Left renal cortex interstitium (tissue), 4 donors: ENCODE data around the gene TMPRSS4. TPM values are rescaled to one million over a fixed set of nuclear protein-coding genes. Genes with fewer than 3 reads are reported as not detected.

ENCODE experiments used
- DNase-seq, 4 donors: peaks; one replicate each; pipeline ENCODE4 v3.0.0-alpha.2; 2013; ENCODE audit warnings: low read depth in 4 of 4, low spot score in 2 of 4, missing footprints in 1 of 4
- polyA plus RNA-seq, 4 donors: library from polyadenylated mRNA; unstranded; fragments of 120-200 nt; gene quantifications; one replicate each; pipeline ENCODE4 v1.2.1, GENCODE V29; 2013; ENCODE audit not compliant: insufficient read length in 4 of 4

TMPRSS4 gene
- polyA plus RNA-seq, 4 donors = 25.8 to 39.6 (median 32.0) TPM

- no peak for DNase-seq
Measured at GRCh38 chr11:118128721-118129470, 52.0 kb downstream of the TMPRSS4 start.

GRCh38 chr11:118129471-118130172 is 52.7 kb downstream of the TMPRSS4 start:
- no peak for DNase-seq

DNA sequence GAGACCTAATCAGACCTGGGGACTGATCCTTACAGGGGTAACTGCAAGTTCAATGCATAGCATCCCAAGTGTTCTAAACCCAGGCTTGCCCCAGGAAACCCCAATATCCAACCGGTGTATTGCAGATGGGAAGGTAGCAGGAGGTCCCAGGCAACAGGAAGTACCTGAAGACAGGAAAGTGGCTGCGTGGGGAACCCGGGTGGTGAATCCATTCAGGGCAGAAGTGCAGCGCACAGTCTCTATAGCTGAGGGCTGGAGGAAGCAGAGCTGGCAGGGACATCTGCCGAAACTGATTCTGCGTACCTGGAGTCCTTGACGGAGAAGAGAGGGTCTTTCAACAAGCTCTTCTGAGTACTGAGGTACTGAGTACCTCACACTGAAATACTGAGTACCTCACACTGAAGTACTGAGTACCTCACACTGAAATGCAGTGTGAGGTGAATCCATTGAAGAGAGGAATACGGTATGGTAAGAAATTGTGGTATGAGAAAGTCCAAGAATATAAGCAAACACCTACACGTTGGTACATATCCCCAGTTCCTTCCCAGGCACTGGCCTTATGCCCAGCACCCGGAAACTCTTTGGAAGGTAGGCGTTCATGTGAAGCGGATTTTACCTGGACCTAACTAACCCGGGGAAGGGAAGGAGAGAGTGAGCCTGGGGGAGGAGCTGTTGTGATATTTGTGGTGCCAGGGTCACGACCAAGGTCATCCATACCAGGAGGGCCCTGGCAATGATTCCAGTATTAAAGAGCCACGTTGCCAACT is 55.7 kb downstream of the TMPRSS4 start:
- DNase-seq = no peak

- DNase-seq = no peak
Measured at GRCh38 chr11:118133816-118134215, 56.9 kb downstream of the TMPRSS4 start.

DNA sequence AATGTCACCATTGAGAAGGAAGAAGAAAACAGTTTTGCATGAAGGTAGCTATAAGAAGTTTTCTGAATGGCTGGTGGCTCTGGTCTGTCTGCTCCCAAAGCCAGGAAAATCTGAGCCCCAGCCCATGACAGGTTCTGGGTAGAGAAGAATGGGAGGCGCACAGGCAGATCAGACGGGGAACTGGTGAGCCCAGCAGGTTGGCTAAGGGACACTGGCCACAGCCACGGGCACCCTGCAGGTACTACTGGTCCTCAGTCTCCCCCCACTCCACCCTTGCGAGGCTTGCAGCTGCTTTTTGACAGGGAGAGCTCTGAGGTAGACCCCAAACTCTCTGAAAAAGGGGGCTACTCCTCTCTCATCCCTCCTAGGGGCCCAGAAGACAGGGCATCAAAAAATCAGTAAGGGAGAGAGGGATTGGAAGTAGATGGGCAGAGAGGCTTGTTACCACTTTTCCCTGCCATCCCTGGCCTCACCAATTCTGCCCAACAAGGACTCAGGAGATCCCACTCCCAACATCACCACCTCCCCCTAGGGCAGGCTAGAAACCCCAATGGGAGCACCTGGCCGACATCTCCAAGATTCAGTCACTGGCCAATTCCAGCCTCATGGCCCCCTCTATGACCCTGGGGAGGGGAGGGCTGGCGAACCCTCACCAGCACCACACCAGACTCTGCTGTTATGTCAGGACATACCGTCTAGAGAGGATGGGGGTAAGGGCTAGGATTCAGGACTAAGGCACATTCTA is 58.3 kb downstream of the TMPRSS4 start:
- no peak for DNase-seq

DNA sequence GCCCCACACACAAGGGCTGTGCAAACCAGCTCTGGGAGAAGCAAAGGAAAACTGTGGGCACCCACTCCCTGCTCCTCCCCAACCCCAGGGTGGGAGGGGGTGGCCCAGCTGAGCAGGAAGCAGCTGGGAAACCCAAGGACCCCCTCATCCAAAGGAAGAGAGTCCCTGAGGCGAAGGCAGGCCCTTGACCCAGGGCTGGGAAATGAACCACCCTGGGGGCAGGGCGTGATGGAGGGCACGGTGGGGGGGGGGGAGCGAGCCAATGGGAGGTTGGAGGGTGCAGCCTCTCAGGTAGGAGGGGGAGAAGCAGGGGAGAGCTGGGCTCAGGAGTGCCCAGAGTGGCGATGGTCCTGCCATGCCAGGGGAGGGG is 58.9 kb downstream of the TMPRSS4 start:
- no peak for DNase-seq

DNA sequence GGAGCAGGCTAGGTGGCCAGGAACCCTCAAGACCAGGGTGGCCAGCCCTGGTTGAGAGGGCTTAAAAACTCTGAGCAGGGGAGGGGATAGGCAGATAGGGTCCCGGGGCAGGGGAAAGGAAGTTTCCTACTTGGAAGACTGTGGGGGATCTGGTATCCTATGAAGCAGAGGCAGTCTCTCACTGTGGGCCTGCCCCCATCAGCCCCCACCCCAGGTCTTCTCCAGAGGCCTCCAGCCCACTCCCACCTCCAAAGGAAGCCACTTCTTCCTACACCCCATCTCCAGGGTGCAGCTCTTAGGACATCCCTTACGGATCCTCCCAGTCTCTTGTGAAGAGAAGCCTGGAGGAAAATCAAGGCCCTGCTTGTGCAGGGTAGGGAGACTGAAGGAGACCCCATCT is 59.5 kb downstream of the TMPRSS4 start:
- no peak for DNase-seq

GRCh38 chr11:118136801-118137200 is 59.9 kb downstream of the TMPRSS4 start:
- DNase-seq = no peak

GRCh38 chr11:118138839-118139420 is 62.1 kb downstream of the TMPRSS4 start:
- DNase-seq = no peak

DNA sequence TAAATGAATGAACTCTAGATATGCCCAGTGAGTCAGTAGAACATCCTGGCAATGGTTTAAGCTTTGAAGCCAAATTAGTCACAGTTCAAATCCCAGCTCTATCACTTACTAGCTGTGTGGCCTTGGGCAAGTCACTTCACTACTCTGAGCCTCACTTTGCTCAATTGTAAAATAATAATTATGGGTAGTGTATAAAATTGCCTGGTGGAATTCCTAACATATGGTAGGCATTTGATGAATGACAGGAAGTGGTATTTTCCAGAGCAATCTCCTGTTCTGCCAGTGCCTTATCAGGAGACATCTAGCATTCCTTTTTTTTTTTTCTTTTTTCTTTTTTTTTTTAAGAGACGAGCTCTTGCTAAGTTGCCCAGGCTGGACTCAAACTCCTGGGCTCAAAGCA is 62.7 kb downstream of the TMPRSS4 start:
- DNase-seq = no peak

DNA sequence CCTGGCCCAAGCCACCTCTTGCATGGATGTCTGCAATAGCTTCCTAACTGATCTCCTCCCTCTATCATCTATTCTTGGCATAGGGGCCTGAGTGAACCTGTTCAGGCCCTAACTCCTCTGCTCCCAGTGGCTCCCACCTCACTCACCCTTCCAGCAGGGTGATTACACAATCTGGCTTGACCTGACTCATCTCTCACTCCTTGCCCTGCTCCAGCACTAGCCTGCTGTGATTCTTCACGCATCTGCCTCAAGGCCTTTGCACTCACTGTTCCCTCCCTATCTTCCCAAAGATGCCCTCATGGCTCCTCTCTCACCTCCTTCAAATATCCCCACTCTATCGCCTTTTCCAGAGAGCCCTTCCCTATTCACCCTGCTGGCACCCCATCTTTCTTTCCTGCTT is 65.2 kb downstream of the TMPRSS4 start:
- DNase-seq = no peak

GRCh38 chr11:118142809-118143208 is 65.9 kb downstream of the TMPRSS4 start:
- DNase-seq = no peak

DNA sequence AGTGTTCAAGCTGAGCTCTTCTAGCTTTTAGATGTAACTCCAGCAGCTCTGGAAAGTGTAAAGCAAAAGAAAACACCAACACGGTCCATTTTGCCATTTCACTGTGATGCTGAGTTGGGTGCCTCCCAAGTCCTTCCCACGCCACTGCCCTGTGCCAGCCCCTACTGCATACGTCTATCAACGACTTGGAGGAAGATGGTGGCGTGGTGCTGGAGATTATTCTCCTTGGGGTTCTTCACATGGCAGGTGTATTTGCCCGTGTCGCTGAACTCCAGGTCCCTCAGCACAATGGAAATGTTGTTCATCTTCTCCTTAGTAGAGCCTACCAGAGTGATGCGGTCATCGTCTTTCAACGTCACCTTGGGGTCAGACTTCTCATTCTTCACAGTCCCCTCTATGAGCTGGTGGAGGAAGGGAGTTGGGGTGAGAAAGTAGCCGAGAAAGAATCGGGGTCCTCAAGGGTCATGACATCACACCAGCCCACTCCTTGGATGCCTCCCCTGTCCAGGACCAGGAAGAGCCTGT is 66.8 kb downstream of the TMPRSS4 start:
- no peak for DNase-seq

- DNase-seq = no peak
Measured at GRCh38 chr11:118144301-118145268, 67.7 kb downstream of the TMPRSS4 start.

DNA sequence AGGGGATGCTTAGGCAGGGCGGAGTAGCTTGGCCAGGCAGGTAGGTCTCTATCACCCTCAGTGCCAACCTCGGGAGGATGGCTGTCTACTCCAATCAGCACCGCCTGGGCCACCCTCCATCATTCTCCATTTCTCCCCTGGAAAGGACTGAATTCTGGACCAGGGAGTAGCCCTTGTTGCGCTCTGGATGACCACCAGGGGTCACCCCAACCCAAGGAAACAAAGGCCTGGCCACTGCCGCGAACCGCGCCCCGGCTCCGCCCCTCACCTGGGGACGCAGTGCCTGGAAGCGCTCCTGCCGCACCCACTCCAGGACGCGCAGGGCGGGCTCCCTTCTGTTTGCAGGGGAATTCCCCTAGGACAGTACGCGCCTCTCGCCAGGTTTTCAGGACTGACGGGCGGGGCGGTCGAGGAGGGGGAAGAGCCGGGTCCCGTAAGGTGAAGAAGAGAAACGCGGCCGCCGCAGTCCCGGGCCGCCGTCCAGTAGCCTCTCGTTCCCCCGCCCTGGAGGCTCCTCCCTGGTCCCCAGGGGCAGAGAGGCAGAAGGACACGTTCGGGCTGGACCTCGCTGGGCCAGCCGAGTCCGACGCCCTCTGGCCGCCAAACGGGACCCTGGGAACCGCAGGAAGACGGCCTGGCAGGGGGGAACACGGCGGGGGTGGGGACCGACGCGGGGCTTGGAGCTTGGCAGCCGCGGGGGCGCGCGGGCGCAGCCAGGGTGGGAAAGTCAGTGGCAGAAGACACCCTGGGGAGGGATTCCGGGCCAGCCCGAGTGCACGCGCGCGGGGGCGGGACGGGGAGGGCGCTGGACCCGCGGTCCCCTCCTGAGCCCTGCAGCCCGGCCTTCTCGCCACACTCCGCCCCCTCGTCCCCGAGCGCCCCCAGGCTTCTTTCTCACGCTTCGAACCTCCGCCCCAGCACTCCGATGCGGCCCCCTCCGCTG is 68.7 kb downstream of the TMPRSS4 start:
- peak; percentile 65 to 68 (median 66) for DNase-seq

GRCh38 chr11:118146554-118146953 is 69.7 kb downstream of the TMPRSS4 start:
- DNase-seq = no peak

DNA sequence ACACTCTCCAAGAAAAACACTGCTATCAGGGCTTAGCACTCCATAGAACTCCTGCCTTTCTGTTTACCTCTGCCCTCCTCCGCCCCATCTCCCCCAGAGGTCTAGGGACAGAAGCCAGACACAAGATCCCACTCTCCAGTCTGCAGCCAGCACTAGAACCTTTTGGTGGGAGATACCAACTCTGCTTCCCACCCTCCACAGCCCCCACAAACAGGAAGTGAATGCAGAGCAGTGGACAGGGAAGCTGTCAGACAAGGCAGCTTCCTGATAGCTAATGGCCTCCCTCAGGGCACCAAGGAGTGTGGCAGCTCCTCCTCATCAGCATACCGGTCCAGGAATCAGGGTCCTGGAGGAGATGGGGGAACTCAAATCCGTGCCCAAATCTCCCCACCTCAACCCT is 70.6 kb downstream of the TMPRSS4 start:
- DNase-seq = no peak

DNA sequence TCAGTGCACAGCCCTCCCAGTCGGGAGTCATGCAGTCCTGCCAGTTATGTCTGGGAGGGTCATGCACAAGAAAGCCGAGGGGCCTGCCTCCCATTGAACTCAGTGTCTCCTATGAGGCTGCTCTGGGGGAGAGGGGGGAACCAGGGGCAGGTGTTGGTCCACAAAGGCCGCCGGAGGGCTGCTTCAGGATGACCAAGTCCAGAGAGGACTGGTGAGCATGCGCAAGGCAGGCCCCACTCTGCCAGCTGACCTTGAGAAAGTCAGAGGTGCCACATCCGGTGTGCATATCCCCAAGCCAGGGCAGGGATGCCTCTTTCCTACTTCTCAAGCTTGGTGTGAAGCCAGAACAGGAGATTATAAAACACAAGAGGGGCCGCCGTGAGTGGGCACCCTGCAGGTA is 71.4 kb downstream of the TMPRSS4 start:
- no peak for DNase-seq
